Measurements from ENCODE around the gene LDLRAD3. TPM values are rescaled to one million over a fixed set of nuclear protein-coding genes. Genes with fewer than 3 reads are reported as not detected.

LDLRAD3 gene
- total and polyA plus RNA-seq, 2 experiments from 2014 or later = 6.2 to 9.5 TPM

- Histone ChIP-seq H3K4me1 (ENCODE audit: low read depth) (peaks cover 6% of the 10 kb centered on the region), H3K4me3 (no peak overlapping the region), H3K27ac (no peak overlapping the region), H3K9me3 (ENCODE audit: low read depth) (no peaks in the 10 kb centered on the region), H3K36me3 (no peaks in the 10 kb centered on the region), H3K27me3 (peaks cover 7% of the 10 kb centered on the region)
- DNase-seq (ENCODE audit: low read depth in 1 of 2, low spot score in 1 of 2) = no peak
- no peak for TF ChIP-seq CTCF (IDR thresholded peaks at IDR 0.05; ENCODE audit: low read depth, low read length)
These were observed 166.2 kb downstream of the LDLRAD3 start for GRCh38 chr11:36109850-36110606.

GRCh38 chr11:36110668-36111410 is 167.0 kb downstream of the LDLRAD3 start:
- no peak overlapping the region for H3K27ac ChIP-seq
- TF ChIP-seq CTCF (IDR thresholded peaks at IDR 0.05; ENCODE audit: low read depth, low read length) = no peak

GRCh38 chr11:36114095-36114494 is 170.2 kb downstream of the LDLRAD3 start:
- DNase-seq (ENCODE audit: low read depth in 1 of 2, low spot score in 1 of 2) = no peak
- no peak overlapping the region for H3K4me3 ChIP-seq
- no peak overlapping the region for H3K27ac ChIP-seq
- H3K36me3 ChIP-seq = no peaks in the 10 kb centered on the region
- peaks cover 7% of the 10 kb centered on the region for H3K27me3 ChIP-seq
- H3K4me1 ChIP-seq (ENCODE audit: low read depth) = peaks cover 6% of the 10 kb centered on the region
- H3K9me3 ChIP-seq (ENCODE audit: low read depth) = no peaks in the 10 kb centered on the region
- no peak for TF ChIP-seq CTCF (IDR thresholded peaks at IDR 0.05; ENCODE audit: low read depth, low read length)

More at GRCh38 chr11:36110668-36111410, 167.0 kb downstream of the LDLRAD3 start:
- no peaks in the 10 kb centered on the region for H3K36me3 ChIP-seq
- H3K4me3 ChIP-seq = no peak overlapping the region
- no peak for DNase-seq (ENCODE audit: low read depth in 1 of 2, low spot score in 1 of 2)
- H3K9me3 ChIP-seq (ENCODE audit: low read depth) = no peaks in the 10 kb centered on the region
- H3K4me1 ChIP-seq (ENCODE audit: low read depth) = peaks cover 6% of the 10 kb centered on the region
- peaks cover 7% of the 10 kb centered on the region for H3K27me3 ChIP-seq

GRCh38 chr11:36115378-36115801 is 171.5 kb downstream of the LDLRAD3 start:
- peaks cover 2% of the 10 kb centered on the region for H3K4me1 ChIP-seq (ENCODE audit: low read depth)
- H3K27me3 ChIP-seq = peaks cover 3% of the 10 kb centered on the region
- H3K9me3 ChIP-seq (ENCODE audit: low read depth) = no peaks in the 10 kb centered on the region
- H3K27ac ChIP-seq = no peak overlapping the region
- DNase-seq (ENCODE audit: low read depth in 1 of 2, low spot score in 1 of 2) = no peak
- H3K36me3 ChIP-seq = no peaks in the 10 kb centered on the region
- TF ChIP-seq CTCF (IDR thresholded peaks at IDR 0.05; ENCODE audit: low read depth, low read length) = no peak
- H3K4me3 ChIP-seq = no peak overlapping the region

GRCh38 chr11:36116161-36116560 is 172.3 kb downstream of the LDLRAD3 start:
- H3K27me3 ChIP-seq = no peaks in the 10 kb centered on the region

More at GRCh38 chr11:36116161-36116560, 172.3 kb downstream of the LDLRAD3 start:
- no peaks in the 10 kb centered on the region for H3K36me3 ChIP-seq
- TF ChIP-seq CTCF (IDR thresholded peaks at IDR 0.05; ENCODE audit: low read depth, low read length) = no peak
- H3K27ac ChIP-seq = no peak overlapping the region
- no peaks in the 10 kb centered on the region for H3K4me1 ChIP-seq (ENCODE audit: low read depth)
- H3K4me3 ChIP-seq = no peak overlapping the region
- H3K9me3 ChIP-seq (ENCODE audit: low read depth) = no peaks in the 10 kb centered on the region
- no peak for DNase-seq (ENCODE audit: low read depth in 1 of 2, low spot score in 1 of 2)
